Activated CD8-positive, alpha-beta memory T cell treated with anti-CD3 and anti-CD28 coated beads, Interleukin-2, amount 10 ng/mL, durations not matched to agents 7 days and 5 days (primary cell): ENCODE data around the gene IQSEC1. TPM values are rescaled to one million over a fixed set of nuclear protein-coding genes. Genes with fewer than 3 reads are reported as not detected.

Source experiments
- ATAC-seq: fragments of 150-1000 bp; cut with Tn5 transposase; one replicate; pipeline ENCODE4 v1.10.0; 2021; ENCODE audit warnings: moderate library complexity
- CTCF ChIA-PET: fragments of 350-600 bp; sonication (Branson Sonifier 250); formaldehyde crosslinking; loops from one replicate; lab custom pipeline; 2021; ENCODE audit warnings: antibody characterized with exemption; lab: Charles Lee
- DNase-seq: peaks from one replicate; pipeline ENCODE4 v3.0.0-alpha.2; 2020
- H3K27ac Mint-ChIP-seq: one replicate; pipeline ENCODE4 v1.8.0; 2021; ENCODE audit warnings: mild to moderate bottlenecking, mixed read lengths
- H3K27me3 Mint-ChIP-seq: one replicate; pipeline ENCODE4 v1.8.0; 2021; ENCODE audit warnings: mixed read lengths
- H3K36me3 Mint-ChIP-seq: one replicate; pipeline ENCODE4 v1.8.0; 2021; ENCODE audit warnings: mild to moderate bottlenecking, mixed read lengths
- H3K4me1 Mint-ChIP-seq: one replicate; pipeline ENCODE4 v1.8.0; 2021; ENCODE audit warnings: mixed read lengths
- H3K4me3 Mint-ChIP-seq: one replicate; pipeline ENCODE4 v1.8.0; 2021; ENCODE audit warnings: mild to moderate bottlenecking, moderate library complexity, mixed read lengths
- H3K9me3 Mint-ChIP-seq: one replicate; pipeline ENCODE4 v1.8.0; 2022; ENCODE audit warnings: low read depth, mixed read lengths
- total RNA-seq, 2 experiments: library from RNA; stranded (reverse); gene quantifications; one replicate each; pipeline ENCODE4 v1.2.3, GENCODE V29; 2021

Gene IQSEC1
- total RNA-seq, 2 experiments from 2014 or later: 37.6 to 71.4 TPM

GRCh38 chr3:13086531-13086981, 13.3 kb upstream of the IQSEC1 start:
- CTCF ChIA-PET: interaction anchor here (1.0 to 2.2 kb wide), 2 partner anchors 16 to 19 kb away, joined by 3 to 7 read pairs; no protein-coding TSS in a partner anchor
- no peaks in the 10 kb centered on the region for H3K36me3 Mint-ChIP-seq
- DNase-seq: no peak
- no peak overlapping the region for H3K4me3 Mint-ChIP-seq
- H3K9me3 Mint-ChIP-seq: no peaks in the 10 kb centered on the region
- no peaks in the 10 kb centered on the region for H3K27me3 Mint-ChIP-seq
- no peak for ATAC-seq
- H3K27ac Mint-ChIP-seq: no peak overlapping the region
- H3K4me1 Mint-ChIP-seq: peaks cover 12% of the 10 kb centered on the region

GRCh38 chr3:13085846-13086179, 12.6 kb upstream of the IQSEC1 start:
- CTCF ChIA-PET: interaction anchor here (2.2 kb wide), 1 partner anchor 17 kb away, joined by 7 read pairs; no protein-coding TSS in a partner anchor
- Mint-ChIP-seq H3K4me1 (peaks cover 8% of the 10 kb centered on the region), H3K4me3 (no peak overlapping the region), H3K27ac (no peak overlapping the region), H3K9me3 (no peaks in the 10 kb centered on the region), H3K27me3 (no peaks in the 10 kb centered on the region), H3K36me3 (no peaks in the 10 kb centered on the region)
- no peak for ATAC-seq
- DNase-seq: no peak

GRCh38 chr3:13085081-13085845, 12.0 kb upstream of the IQSEC1 start:
- CTCF ChIA-PET: interaction anchor here (1.6 to 2.2 kb wide), 2 partner anchors 18 to 376 kb away, joined by 4 to 7 read pairs; no protein-coding TSS in a partner anchor

GRCh38 chr3:13083898-13084297, 10.7 kb upstream of the IQSEC1 start:
- no peak for ATAC-seq
- CTCF ChIA-PET: interaction anchor here (1.2 to 7.2 kb wide), 4 partner anchors 8 to 377 kb away, joined by 3 to 52 read pairs (median 4); no protein-coding TSS in a partner anchor
- no peaks in the 10 kb centered on the region for H3K36me3 Mint-ChIP-seq
- H3K4me1 Mint-ChIP-seq: peaks cover 13% of the 10 kb centered on the region
- no peak overlapping the region for H3K27ac Mint-ChIP-seq
- no peaks in the 10 kb centered on the region for H3K9me3 Mint-ChIP-seq
- no peak overlapping the region for H3K4me3 Mint-ChIP-seq
- H3K27me3 Mint-ChIP-seq: no peaks in the 10 kb centered on the region
- DNase-seq: no peak

More at GRCh38 chr3:13085081-13085845, 12.0 kb upstream of the IQSEC1 start:
- ATAC-seq: no peak
- Mint-ChIP-seq H3K27me3 (no peaks in the 10 kb centered on the region), H3K27ac (no peak overlapping the region), H3K36me3 (no peaks in the 10 kb centered on the region), H3K4me3 (no peak overlapping the region), H3K9me3 (no peaks in the 10 kb centered on the region), H3K4me1 (peaks cover 8% of the 10 kb centered on the region)
- no peak for DNase-seq

GRCh38 chr3:13083254-13083653, 10.0 kb upstream of the IQSEC1 start:
- no peak for DNase-seq
- H3K9me3 Mint-ChIP-seq: no peaks in the 10 kb centered on the region
- no peak overlapping the region for H3K4me3 Mint-ChIP-seq
- no peak for ATAC-seq
- H3K36me3 Mint-ChIP-seq: no peaks in the 10 kb centered on the region
- no peaks in the 10 kb centered on the region for H3K27me3 Mint-ChIP-seq
- CTCF ChIA-PET: interaction anchor here (1.2 to 7.2 kb wide), 3 partner anchors 8 to 146 kb away, joined by 3 to 52 read pairs (median 4); no protein-coding TSS in a partner anchor
- H3K27ac Mint-ChIP-seq: no peak overlapping the region
- peaks cover 19% of the 10 kb centered on the region for H3K4me1 Mint-ChIP-seq

GRCh38 chr3:13082677-13083076, 9.4 kb upstream of the IQSEC1 start:
- H3K4me3 Mint-ChIP-seq: no peak overlapping the region
- no peaks in the 10 kb centered on the region for H3K27me3 Mint-ChIP-seq
- DNase-seq: no peak
- no peaks in the 10 kb centered on the region for H3K9me3 Mint-ChIP-seq
- CTCF ChIA-PET: interaction anchor here (1.0 to 7.2 kb wide), 2 partner anchors 9 kb away, joined by 3 to 52 read pairs; partner anchors contain the start of gene IQSEC1
- H3K4me1 Mint-ChIP-seq: peaks cover 25% of the 10 kb centered on the region
- H3K27ac Mint-ChIP-seq: no peak overlapping the region
- H3K36me3 Mint-ChIP-seq: no peaks in the 10 kb centered on the region
- ATAC-seq: no peak

GRCh38 chr3:13081603-13082360, 8.6 kb upstream of the IQSEC1 start:
- H3K27ac Mint-ChIP-seq: no peak overlapping the region
- no peaks in the 10 kb centered on the region for H3K36me3 Mint-ChIP-seq
- no peak for ATAC-seq
- no peaks in the 10 kb centered on the region for H3K27me3 Mint-ChIP-seq
- DNase-seq: no peak
- no peak overlapping the region for H3K4me3 Mint-ChIP-seq
- H3K9me3 Mint-ChIP-seq: no peaks in the 10 kb centered on the region
- CTCF ChIA-PET: interaction anchor here (1.0 to 7.2 kb wide), 3 partner anchors 8 to 371 kb away, joined by 3 to 52 read pairs (median 5); partner anchors contain the start of gene IQSEC1
- peaks cover 28% of the 10 kb centered on the region for H3K4me1 Mint-ChIP-seq

GRCh38 chr3:13080591-13080990, 7.4 kb upstream of the IQSEC1 start:
- H3K36me3 Mint-ChIP-seq: no peaks in the 10 kb centered on the region
- CTCF ChIA-PET: interaction anchor here (1.1 to 7.2 kb wide), 2 partner anchors 11 to 372 kb away, joined by 5 to 52 read pairs; no protein-coding TSS in a partner anchor
- no peaks in the 10 kb centered on the region for H3K9me3 Mint-ChIP-seq
- H3K4me3 Mint-ChIP-seq: no peak overlapping the region
- peak overlapping the region; percentile 59 for H3K27ac Mint-ChIP-seq
- H3K4me1 Mint-ChIP-seq: peaks cover 23% of the 10 kb centered on the region
- ATAC-seq (no peak), DNase-seq (no peak)
- peaks cover 7% of the 10 kb centered on the region for H3K27me3 Mint-ChIP-seq

GRCh38 chr3:13080026-13080425, 6.8 kb upstream of the IQSEC1 start:
- no peak for DNase-seq
- H3K4me1 Mint-ChIP-seq: peaks cover 23% of the 10 kb centered on the region
- ATAC-seq: no peak
- CTCF ChIA-PET: interaction anchor here (7.2 kb wide), 1 partner anchor 11 kb away, joined by 52 read pairs; no protein-coding TSS in a partner anchor
- no peaks in the 10 kb centered on the region for H3K9me3 Mint-ChIP-seq
- H3K27me3 Mint-ChIP-seq: peaks cover 11% of the 10 kb centered on the region
- no peak overlapping the region for H3K27ac Mint-ChIP-seq
- no peaks in the 10 kb centered on the region for H3K36me3 Mint-ChIP-seq
- no peak overlapping the region for H3K4me3 Mint-ChIP-seq

- CTCF ChIA-PET: interaction anchor here (0.6 to 7.2 kb wide), 2 partner anchors 9 to 12 kb away, joined by 4 to 52 read pairs; no protein-coding TSS in a partner anchor
- no peaks in the 10 kb centered on the region for H3K36me3 Mint-ChIP-seq
- ATAC-seq (no peak), DNase-seq (no peak)
- H3K9me3 Mint-ChIP-seq: no peaks in the 10 kb centered on the region
- peaks cover 16% of the 10 kb centered on the region for H3K27me3 Mint-ChIP-seq
- H3K27ac Mint-ChIP-seq: peak overlapping the region; percentile 37
- H3K4me3 Mint-ChIP-seq: no peak overlapping the region
- H3K4me1 Mint-ChIP-seq: peaks cover 23% of the 10 kb centered on the region
Observed at GRCh38 chr3:13079510-13079909, 6.3 kb upstream of the IQSEC1 start.

- no peak for ATAC-seq
- Mint-ChIP-seq H3K9me3 (no peaks in the 10 kb centered on the region), H3K4me1 (peaks cover 23% of the 10 kb centered on the region), H3K36me3 (no peaks in the 10 kb centered on the region), H3K4me3 (no peak overlapping the region), H3K27me3 (peaks cover 21% of the 10 kb centered on the region), H3K27ac (peak overlapping the region; percentile 79)
- DNase-seq: no peak
- CTCF ChIA-PET: interaction anchor here (0.6 to 7.2 kb wide), 2 partner anchors 9 to 12 kb away, joined by 4 to 52 read pairs; no protein-coding TSS in a partner anchor
Observed at GRCh38 chr3:13079051-13079450, 5.8 kb upstream of the IQSEC1 start.

GRCh38 chr3:13078163-13078905, 5.1 kb upstream of the IQSEC1 start:
- H3K4me1 Mint-ChIP-seq: peaks cover 23% of the 10 kb centered on the region
- no peaks in the 10 kb centered on the region for H3K36me3 Mint-ChIP-seq
- H3K9me3 Mint-ChIP-seq: no peaks in the 10 kb centered on the region
- peaks cover 25% of the 10 kb centered on the region for H3K27me3 Mint-ChIP-seq
- peak; percentile 88 for DNase-seq
- CTCF ChIA-PET: interaction anchor here (1.0 to 7.2 kb wide), 2 partner anchors 9 to 13 kb away, joined by 3 to 52 read pairs; no protein-coding TSS in a partner anchor
- ATAC-seq: peak; percentile 76
- H3K27ac Mint-ChIP-seq: peak overlapping the region; percentile 79
- peak overlapping the region; percentile 16 for H3K4me3 Mint-ChIP-seq
